ENCODE results near the gene TMEM39B.
"Not testable (repeated sequence)": the region's sequence is repeated elsewhere in the genome, so short reads cannot be mapped to it uniquely, and the experiment has no call there.

TMEM39B gene

GRCh38 chr1:32071758-32072621 is 749 bp upstream of the TMEM39B start:
- DNase-seq = no peak

GRCh38 chr1:32073299-32074229 is 825 bp downstream of the TMEM39B start:
- no peak for DNase-seq

- no peak for DNase-seq
Measured at GRCh38 chr1:32074841-32075240, 2.1 kb downstream of the TMEM39B start.

GRCh38 chr1:32077451-32077850 is 4.7 kb downstream of the TMEM39B start:
- DNase-seq = no peak

GRCh38 chr1:32082022-32082421 is 9.3 kb downstream of the TMEM39B start:
- no peak for DNase-seq

GRCh38 chr1:32086381-32086780 is 13.6 kb downstream of the TMEM39B start:
- not testable (repeated sequence) for DNase-seq

- DNase-seq = no peak
Measured at GRCh38 chr1:32091176-32091575, 18.4 kb downstream of the TMEM39B start.

GRCh38 chr1:32091591-32091990 is 18.9 kb downstream of the TMEM39B start:
- no peak for DNase-seq

GRCh38 chr1:32094746-32095521 is 22.2 kb downstream of the TMEM39B start:
- DNase-seq = no peak

GRCh38 chr1:32099426-32099825 is 26.7 kb downstream of the TMEM39B start:
- DNase-seq = no peak

GRCh38 chr1:32100359-32100758 is 27.6 kb downstream of the TMEM39B start:
- DNase-seq = no peak

- no peak for DNase-seq
Measured at GRCh38 chr1:32100807-32101708, 28.3 kb downstream of the TMEM39B start.

- DNase-seq = no peak
Measured at GRCh38 chr1:32104127-32104526, 31.4 kb downstream of the TMEM39B start.

- no peak for DNase-seq
Measured at GRCh38 chr1:32105338-32105737, 32.6 kb downstream of the TMEM39B start.

- no peak for DNase-seq
Measured at GRCh38 chr1:32106663-32107275, 34.0 kb downstream of the TMEM39B start.

GRCh38 chr1:32107742-32108661 is 35.3 kb downstream of the TMEM39B start, which contains the start of gene KPNA6:
Gene KPNA6 (plus strand): TSS chr1:32108056. CDS start chr1:32108131, 75 bp downstream.
- DNase-seq = peak; percentile 63 to 81 (median 70)

GRCh38 chr1:32111040-32111623 is 38.4 kb downstream of the TMEM39B start:
- DNase-seq = no peak

GRCh38 chr1:32111789-32112188 is 39.0 kb downstream of the TMEM39B start:
- DNase-seq = no peak

- no peak for DNase-seq
Measured at GRCh38 chr1:32112806-32113375, 40.2 kb downstream of the TMEM39B start.

Measured in activated naive CD4-positive, alpha-beta T cell (primary cell).